Fibroblast of lung (primary cell): ENCODE results near the gene SLMAP.

Experiments used
- CTCF ChIP-seq, 2 donors: IDR thresholded peaks in 1 of 2; conservative IDR thresholded peaks in 1 of 2; 1 replicate in 1 of 2; 2 replicates in 1 of 2; pipeline ENCODE4 v1.5.1; 2011 to 2012; ENCODE audit warnings: low read length in 2 of 2, control low read depth in 1 of 2, inconsistent platforms in 1 of 2, low read depth in 1 of 2, mild to moderate bottlenecking in 1 of 2
- EZH2 ChIP-seq: IDR thresholded peaks from 2 replicates; pipeline ENCODE4 v1.5.1; 2012; ENCODE audit warnings: low read length, control low read depth, mild to moderate bottlenecking; ENCODE audit errors: missing control alignments

GRCh38 chr3:57768595-57768994 is 12.5 kb downstream of the SLMAP start:
- no peak for TF ChIP-seq CTCF (conservative IDR thresholded peaks at IDR 0.05 in 1 of 2, IDR thresholded peaks at IDR 0.05 in 1 of 2; ENCODE audit: low read depth in 1 of 2, low read length in 2 of 2)
- TF ChIP-seq EZH2: no peak
